Liver (tissue), 3 donors: ENCODE data around the gene SAMD4A.

Experiments used
- EGR1 ChIP-seq, 2 donors: IDR thresholded peaks; 2 replicates each; pipeline ENCODE4 v1.6.1; 2016 to 2018; ENCODE audit warnings: antibody characterized with exemption in 2 of 2, low read depth in 2 of 2
- TF ChIP-seq, protein P1 (sequence below): fragments of 150-350 bp; IDR thresholded peaks from 2 replicates; pipeline ENCODE4 v1.5.1; 2017; ENCODE audit warnings: improper control_type of control experiment, low read depth, low read length; ENCODE audit not compliant: missing input control
- TF ChIP-seq, protein P2 (sequence below): IDR thresholded peaks from 2 replicates; pipeline ENCODE4 v1.6.1; 2016; ENCODE audit warnings: antibody characterized with exemption
- donor health status: healthy.
- donor health status: healthy.

- TF ChIP-seq, protein P1, sequence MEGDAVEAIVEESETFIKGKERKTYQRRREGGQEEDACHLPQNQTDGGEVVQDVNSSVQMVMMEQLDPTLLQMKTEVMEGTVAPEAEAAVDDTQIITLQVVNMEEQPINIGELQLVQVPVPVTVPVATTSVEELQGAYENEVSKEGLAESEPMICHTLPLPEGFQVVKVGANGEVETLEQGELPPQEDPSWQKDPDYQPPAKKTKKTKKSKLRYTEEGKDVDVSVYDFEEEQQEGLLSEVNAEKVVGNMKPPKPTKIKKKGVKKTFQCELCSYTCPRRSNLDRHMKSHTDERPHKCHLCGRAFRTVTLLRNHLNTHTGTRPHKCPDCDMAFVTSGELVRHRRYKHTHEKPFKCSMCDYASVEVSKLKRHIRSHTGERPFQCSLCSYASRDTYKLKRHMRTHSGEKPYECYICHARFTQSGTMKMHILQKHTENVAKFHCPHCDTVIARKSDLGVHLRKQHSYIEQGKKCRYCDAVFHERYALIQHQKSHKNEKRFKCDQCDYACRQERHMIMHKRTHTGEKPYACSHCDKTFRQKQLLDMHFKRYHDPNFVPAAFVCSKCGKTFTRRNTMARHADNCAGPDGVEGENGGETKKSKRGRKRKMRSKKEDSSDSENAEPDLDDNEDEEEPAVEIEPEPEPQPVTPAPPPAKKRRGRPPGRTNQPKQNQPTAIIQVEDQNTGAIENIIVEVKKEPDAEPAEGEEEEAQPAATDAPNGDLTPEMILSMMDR: no peak
- TF ChIP-seq, protein P2, sequence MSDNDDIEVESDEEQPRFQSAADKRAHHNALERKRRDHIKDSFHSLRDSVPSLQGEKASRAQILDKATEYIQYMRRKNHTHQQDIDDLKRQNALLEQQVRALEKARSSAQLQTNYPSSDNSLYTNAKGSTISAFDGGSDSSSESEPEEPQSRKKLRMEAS: no peak
- TF ChIP-seq EGR1 (IDR thresholded peaks at IDR 0.05; ENCODE audit: low read depth in 2 of 2): no peak
Observed at GRCh38 chr14:54688229-54688628, 121.3 kb downstream of the SAMD4A start.
